HEK293T (cell line): ENCODE measurements around the gene LZTS3.
A peak's percentile ranks its signal among the peaks of the same experiment; 100 is the strongest.

Experiments
- CTCF ChIA-PET: fragments of 350-600 bp; formaldehyde crosslinking; extraction: SDS; loops from one replicate; lab custom pipeline; 2021; ENCODE audit warnings: antibody characterized with exemption, inconsistent platforms; lab: Yijun Ruan, JAX
- POLR2A ChIA-PET: fragments of 350-600 bp; formaldehyde crosslinking; extraction: SDS; loops from one replicate; lab custom pipeline; 2020; ENCODE audit warnings: antibody characterized with exemption, inconsistent platforms; lab: Yijun Ruan, JAX
- DNase-seq: peaks from one replicate; pipeline ENCODE4 v3.0.0; 2012; ENCODE audit warnings: mixed read lengths; ENCODE audit errors: extremely low spot score
- ARNT ChIP-seq: fragments of 450-650 bp; IDR thresholded peaks from 2 replicates; pipeline ENCODE4 v1.6.1; 2017; ENCODE audit warnings: mild to moderate bottlenecking
- BHLHE40 ChIP-seq: fragments of 450-650 bp; IDR thresholded peaks from 2 replicates; pipeline ENCODE4 v1.6.1; 2016; ENCODE audit warnings: mild to moderate bottlenecking, moderate library complexity, borderline replicate concordance
- CTBP1 ChIP-seq: fragments of 450-650 bp; IDR thresholded peaks from 2 replicates; pipeline ENCODE4 v1.6.1; 2016; ENCODE audit warnings: borderline replicate concordance
- ELF4 ChIP-seq: fragments of 450-650 bp; IDR thresholded peaks from 2 replicates; pipeline ENCODE4 v1.6.1; 2017; ENCODE audit warnings: antibody characterized with exemption
- FOXA1 ChIP-seq: fragments of 450-650 bp; IDR thresholded peaks from 2 replicates; pipeline ENCODE4 v1.6.1; 2016; ENCODE audit warnings: mild to moderate bottlenecking
- FOXK2 ChIP-seq: fragments of 450-650 bp; IDR thresholded peaks from 2 replicates; pipeline ENCODE4 v1.6.1; 2016; ENCODE audit warnings: mild to moderate bottlenecking
- FOXM1 ChIP-seq: fragments of 450-650 bp; IDR thresholded peaks from 2 replicates; pipeline ENCODE4 v1.6.1; 2017; ENCODE audit warnings: mild to moderate bottlenecking, borderline replicate concordance
- HDGF ChIP-seq: fragments of 450-650 bp; IDR thresholded peaks from 2 replicates; pipeline ENCODE4 v1.6.1; 2017; ENCODE audit warnings: antibody characterized with exemption, borderline replicate concordance
- L3MBTL2 ChIP-seq: fragments of 450-650 bp; conservative IDR thresholded peaks from 2 replicates; pipeline ENCODE4 v1.6.1; 2016; ENCODE audit warnings: mild to moderate bottlenecking
- LEF1 ChIP-seq: fragments of 450-650 bp; IDR thresholded peaks from 2 replicates; pipeline ENCODE4 v1.6.1; 2017; ENCODE audit warnings: mild to moderate bottlenecking, borderline replicate concordance
- NFRKB ChIP-seq: fragments of 450-650 bp; IDR thresholded peaks from 2 replicates; pipeline ENCODE4 v1.6.1; 2016; ENCODE audit warnings: mild to moderate bottlenecking, moderate library complexity
- PKNOX1 ChIP-seq: fragments of 450-650 bp; IDR thresholded peaks from 2 replicates; pipeline ENCODE4 v1.6.1; 2016
- SP1 ChIP-seq: fragments of 450-650 bp; IDR thresholded peaks from 2 replicates; pipeline ENCODE4 v1.6.1; 2017
- SUZ12 ChIP-seq: fragments of 450-650 bp; IDR thresholded peaks from 2 replicates; pipeline ENCODE4 v1.6.1; 2016; ENCODE audit warnings: mild to moderate bottlenecking
- TARDBP ChIP-seq: fragments of 450-650 bp; IDR thresholded peaks from 2 replicates; pipeline ENCODE4 v1.6.1; 2016
- ZNF384 ChIP-seq: fragments of 450-650 bp; IDR thresholded peaks from 2 replicates; pipeline ENCODE4 v1.6.1; 2016

Gene LZTS3

GRCh38 chr20:3209946-3210317, 36.6 kb upstream of the LZTS3 start:
- ChIA-PET CTCF (interaction anchor here (1.0 kb wide), 1 partner anchor 9 kb away, joined by 3 read pairs; no protein-coding TSS in a partner anchor), POLR2A (interaction anchor here (0.7 to 2.2 kb wide), 4 partner anchors 8 to 290 kb away, joined by 3 to 8 read pairs (median 5); no protein-coding TSS in a partner anchor)
- no peak for TF ChIP-seq SP1
- TF ChIP-seq BHLHE40 = no peak
- TF ChIP-seq NFRKB = no peak
- TF ChIP-seq ELF4 = no peak
- no peak for TF ChIP-seq LEF1
- TF ChIP-seq L3MBTL2 = no peak
- no peak for TF ChIP-seq FOXM1
- TF ChIP-seq TARDBP = no peak
- no peak for TF ChIP-seq ARNT
- TF ChIP-seq CTBP1 = no peak
- no peak for TF ChIP-seq FOXA1
- no peak for TF ChIP-seq PKNOX1
- no peak for TF ChIP-seq HDGF
- TF ChIP-seq FOXK2 = no peak
- no peak for TF ChIP-seq ZNF384
- TF ChIP-seq SUZ12 = no peak
- no peak for DNase-seq

- POLR2A ChIA-PET = interaction anchor here (0.7 to 2.2 kb wide), 4 partner anchors 9 to 289 kb away, joined by 3 to 8 read pairs (median 5); no protein-coding TSS in a partner anchor
- DNase-seq = peak; percentile 75
- CTCF ChIA-PET = no interaction called here
- TF ChIP-seq ARNT (no peak), L3MBTL2 (peak; percentile 85), ELF4 (0 out of 2 replicates have a peak, but pooled peaks have one; percentile 33)
Measured at GRCh38 chr20:3209257-3209945, 36.1 kb upstream of the LZTS3 start, which contains the start of gene ITPA. TSS of gene ITPA (plus strand) at chr20:3209498. CDS start at chr20:3209552, 54 bp downstream.

GRCh38 chr20:3208786-3209256, 35.5 kb upstream of the LZTS3 start:
- POLR2A ChIA-PET = interaction anchor here (1.0 to 2.2 kb wide), 4 partner anchors 10 to 289 kb away, joined by 3 to 8 read pairs (median 5); no protein-coding TSS in a partner anchor
- CTCF ChIA-PET = no interaction called here
- TF ChIP-seq NFRKB (no peak), FOXA1 (no peak)
- no peak for DNase-seq

- peak; percentile 92 for DNase-seq
- ChIA-PET CTCF (no interaction called here), POLR2A (interaction anchor here (1.4 to 1.7 kb wide), 2 partner anchors 12 to 20 kb away, joined by 5 to 8 read pairs; no protein-coding TSS in a partner anchor)
- TF ChIP-seq L3MBTL2 = peak; percentile 32; the same call in 1 of the 2 replicates
- TF ChIP-seq SUZ12 = no peak
Measured at GRCh38 chr20:3204124-3204794, 30.9 kb upstream of the LZTS3 start, which contains the start of gene DDRGK1. TSS of gene DDRGK1 (minus strand) at chr20:3204682. CDS start at chr20:3204627, 55 bp downstream.

GRCh38 chr20:3203315-3204123, 30.2 kb upstream of the LZTS3 start:
- CTCF ChIA-PET = no interaction called here
- POLR2A ChIA-PET = interaction anchor here (0.9 to 1.7 kb wide), 3 partner anchors 11 to 19 kb away, joined by 3 to 8 read pairs (median 5); no protein-coding TSS in a partner anchor
- TF ChIP-seq SP1 = no peak
- no peak for TF ChIP-seq TARDBP
- TF ChIP-seq L3MBTL2 = no peak
- TF ChIP-seq PKNOX1 = no peak
- no peak for TF ChIP-seq FOXM1
- TF ChIP-seq FOXK2 = no peak
- TF ChIP-seq SUZ12 = no peak
- no peak for TF ChIP-seq BHLHE40
- no peak for TF ChIP-seq LEF1
- TF ChIP-seq ELF4 = no peak
- TF ChIP-seq ZNF384 = no peak
- TF ChIP-seq FOXA1 = no peak
- TF ChIP-seq NFRKB = no peak
- no peak for TF ChIP-seq ARNT
- no peak for TF ChIP-seq CTBP1
- TF ChIP-seq HDGF = no peak
- peak; percentile 25 for DNase-seq

- POLR2A ChIA-PET = interaction anchor here (0.9 to 1.7 kb wide), 3 partner anchors 10 to 19 kb away, joined by 3 to 8 read pairs (median 5); no protein-coding TSS in a partner anchor
- no peak for TF ChIP-seq LEF1
- TF ChIP-seq SUZ12 = no peak
- CTCF ChIA-PET = no interaction called here
- no peak for DNase-seq
Measured at GRCh38 chr20:3202965-3203314, 29.6 kb upstream of the LZTS3 start.
